MM.1S (cell line): ENCODE results near the gene CFAP61.

Experiments
- EZH2 ChIP-seq: fragments of 300-600 bp; sonication (generic); optimal IDR thresholded peaks from 2 replicates; pipeline ENCODE3; 2017; ENCODE audit warnings: low read depth, mild to moderate bottlenecking, antibody characterized with exemption, low read length, mixed read lengths
- TF ChIP-seq, protein P1 (sequence below): fragments of 300-600 bp; sonication (generic); IDR thresholded peaks from 2 replicates; pipeline ENCODE4 v1.5.1; 2016; ENCODE audit warnings: antibody characterized with exemption, low read length, mixed read lengths

DNA sequence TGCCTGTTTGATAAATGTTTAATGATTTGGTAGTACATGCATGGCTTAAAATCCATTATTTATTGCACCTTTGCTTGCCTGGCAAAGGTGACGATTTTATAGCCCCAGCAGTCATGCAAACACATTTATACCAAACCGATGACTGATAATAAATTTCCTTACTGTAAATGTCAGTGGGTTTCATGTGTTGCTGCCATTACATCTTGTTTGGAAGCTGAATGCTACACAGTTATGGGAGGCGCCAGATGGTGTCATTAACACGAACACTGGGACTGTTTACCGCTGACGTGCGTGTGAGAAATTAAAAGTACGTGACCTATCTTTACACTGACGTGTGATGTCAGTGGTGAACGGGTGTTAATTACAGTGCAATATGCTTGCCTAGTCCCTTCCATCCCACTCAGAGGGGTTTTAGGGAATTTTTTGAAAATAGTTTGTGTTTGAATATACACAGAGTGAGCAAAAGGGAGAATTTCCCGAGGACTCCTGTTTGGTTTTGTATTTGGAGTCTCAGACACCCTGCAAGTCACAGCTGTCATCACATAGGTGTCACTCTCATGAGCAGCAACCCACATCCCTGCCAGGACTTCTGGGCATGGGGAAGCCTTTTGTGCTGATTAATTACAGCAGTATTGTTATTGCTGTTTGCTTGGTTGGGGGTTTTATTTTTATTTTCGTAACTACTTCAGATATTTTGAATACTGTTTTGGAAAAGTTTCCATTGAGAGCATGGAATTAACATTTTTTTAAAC is 163.8 kb downstream of the CFAP61 start:
- TF ChIP-seq, protein P1, sequence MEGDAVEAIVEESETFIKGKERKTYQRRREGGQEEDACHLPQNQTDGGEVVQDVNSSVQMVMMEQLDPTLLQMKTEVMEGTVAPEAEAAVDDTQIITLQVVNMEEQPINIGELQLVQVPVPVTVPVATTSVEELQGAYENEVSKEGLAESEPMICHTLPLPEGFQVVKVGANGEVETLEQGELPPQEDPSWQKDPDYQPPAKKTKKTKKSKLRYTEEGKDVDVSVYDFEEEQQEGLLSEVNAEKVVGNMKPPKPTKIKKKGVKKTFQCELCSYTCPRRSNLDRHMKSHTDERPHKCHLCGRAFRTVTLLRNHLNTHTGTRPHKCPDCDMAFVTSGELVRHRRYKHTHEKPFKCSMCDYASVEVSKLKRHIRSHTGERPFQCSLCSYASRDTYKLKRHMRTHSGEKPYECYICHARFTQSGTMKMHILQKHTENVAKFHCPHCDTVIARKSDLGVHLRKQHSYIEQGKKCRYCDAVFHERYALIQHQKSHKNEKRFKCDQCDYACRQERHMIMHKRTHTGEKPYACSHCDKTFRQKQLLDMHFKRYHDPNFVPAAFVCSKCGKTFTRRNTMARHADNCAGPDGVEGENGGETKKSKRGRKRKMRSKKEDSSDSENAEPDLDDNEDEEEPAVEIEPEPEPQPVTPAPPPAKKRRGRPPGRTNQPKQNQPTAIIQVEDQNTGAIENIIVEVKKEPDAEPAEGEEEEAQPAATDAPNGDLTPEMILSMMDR: no peak
- TF ChIP-seq EZH2: no peak
